ENCODE results near the gene TOP2B.

- no peak for TF ChIP-seq CTCF (conservative IDR thresholded peaks at IDR 0.05; ENCODE audit: low read depth in 2 of 2)
- TF ChIP-seq REST (IDR thresholded peaks at IDR 0.05; ENCODE audit: unreplicated experiment): no peak
- no peak for TF ChIP-seq POLR2AphosphoS5 (IDR thresholded peaks at IDR 0.05; ENCODE audit: low read depth)
- TF ChIP-seq EZH2phosphoT487 (IDR thresholded peaks at IDR 0.05; ENCODE audit: unreplicated experiment): no peak
- no peak for TF ChIP-seq ETS1 (IDR thresholded peaks at IDR 0.05)
- TF ChIP-seq EZH2 (IDR thresholded peaks at IDR 0.05; ENCODE audit: low read depth, unreplicated experiment): no peak
- TF ChIP-seq JUNB (IDR thresholded peaks at IDR 0.05; ENCODE audit: unreplicated experiment): no peak
- no peak for TF ChIP-seq CREB1 (CRISPR knock-in tag; IDR thresholded peaks at IDR 0.05; ENCODE audit: low read depth)
- TF ChIP-seq ZNF331 (CRISPR knock-in tag; IDR thresholded peaks at IDR 0.05; ENCODE audit: low read depth): no peak
Measured at GRCh38 chr3:25697553-25697952, 32.8 kb upstream of the TOP2B start.

Measured in GM23338 (cell line).